MM.1S (cell line): ENCODE results near the gene SLCO2B1.

Experiments
- CTCF ChIP-seq: fragments of 300-600 bp; sonication (generic); IDR thresholded peaks from 2 replicates; pipeline ENCODE4 v1.5.1; 2016; ENCODE audit warnings: antibody characterized with exemption, low read length, mixed read lengths
- EZH2 ChIP-seq: fragments of 300-600 bp; sonication (generic); optimal IDR thresholded peaks from 2 replicates; pipeline ENCODE3; 2017; ENCODE audit warnings: low read depth, mild to moderate bottlenecking, antibody characterized with exemption, low read length, mixed read lengths
- EZH2phosphoT487 ChIP-seq: fragments of 300-600 bp; sonication (generic); IDR thresholded peaks from 2 replicates; pipeline ENCODE4 v1.6.1; 2018; ENCODE audit warnings: antibody characterized with exemption, low read length

- TF ChIP-seq CTCF (no peak), EZH2 (no peak), EZH2phosphoT487 (no peak)
Observed at GRCh38 chr11:75239531-75240290, 88.8 kb downstream of the SLCO2B1 start.
